CD4-positive, alpha-beta T cell (primary cell): ENCODE results near the gene BIN1. TPM values are rescaled to one million over a fixed set of nuclear protein-coding genes. Genes with fewer than 3 reads are reported as not detected.

Experiments used
- ATAC-seq: fragments of 200-7000 bp; cut with Tn5 transposase; one replicate; pipeline ENCODE4 v1.10.0; 2022; ENCODE audit warnings: mild to moderate bottlenecking; ENCODE audit not compliant: poor library complexity
- CTCF ChIA-PET: fragments of 350-600 bp; sonication (Branson Sonifier 250); formaldehyde crosslinking; loops from one replicate; lab custom pipeline; 2021; ENCODE audit warnings: antibody characterized with exemption, inconsistent platforms; lab: Charles Lee
- POLR2A ChIA-PET: fragments of 350-600 bp; sonication (Branson Sonifier 250); formaldehyde crosslinking; loops from one replicate; lab custom pipeline; 2021; ENCODE audit warnings: antibody characterized with exemption, inconsistent platforms; lab: Charles Lee
- DNase-seq, 14 experiments: peaks; one replicate each; pipeline ENCODE4 v3.0.0-alpha.2; 2013 to 2020; ENCODE audit warnings: mixed read lengths in 2 of 14
- H3K27ac ChIP-seq, 2 donors: one replicate each; pipeline versions ENCODE4 v1.5.1 to v1.7.0; 2013; ENCODE audit warnings: low read length in 2 of 2, low read depth in 1 of 2, mild to moderate bottlenecking in 1 of 2
- H3K27me3 ChIP-seq, 2 experiments: 1 replicate in 1 of 2; 2 replicates in 1 of 2; pipeline versions ENCODE4 v1.6.1 to v1.7.0; 2013; ENCODE audit warnings: low read length in 2 of 2, control low read depth in 1 of 2, mild to moderate bottlenecking in 1 of 2, moderate library complexity in 1 of 2; ENCODE audit not compliant: insufficient read depth in 2 of 2, control insufficient read depth in 1 of 2
- H3K36me3 ChIP-seq: one replicate; pipeline ENCODE4 v1.6.1; 2013; ENCODE audit warnings: low read length, control low read depth; ENCODE audit not compliant: insufficient read depth
- H3K4me1 ChIP-seq: one replicate; pipeline ENCODE4 v1.6.1; 2013; ENCODE audit warnings: low read length, control low read depth; ENCODE audit not compliant: insufficient read depth
- H3K4me3 ChIP-seq: one replicate; pipeline ENCODE4 v1.5.1; 2013; ENCODE audit warnings: mild to moderate bottlenecking, low read length, moderate library complexity
- H3K9me3 ChIP-seq, 2 experiments: 1 replicate in 1 of 2; 2 replicates in 1 of 2; pipeline versions ENCODE4 v1.6.1 to v1.7.0; 2013; ENCODE audit warnings: low read length in 2 of 2, mild to moderate bottlenecking in 2 of 2, control low read depth in 1 of 2, moderate library complexity in 1 of 2; ENCODE audit not compliant: control insufficient read depth in 1 of 2, insufficient read depth in 1 of 2
- H3K27ac Mint-ChIP-seq: one replicate; pipeline ENCODE4 v1.8.0; 2020; ENCODE audit warnings: mixed read lengths
- H3K27me3 Mint-ChIP-seq: one replicate; pipeline ENCODE4 v1.8.0; 2021; ENCODE audit warnings: mixed read lengths
- H3K36me3 Mint-ChIP-seq: one replicate; pipeline ENCODE4 v1.8.0; 2021; ENCODE audit warnings: low read depth, mixed read lengths
- H3K4me1 Mint-ChIP-seq: one replicate; pipeline ENCODE4 v1.8.0; 2021; ENCODE audit warnings: low read depth, mixed read lengths
- H3K4me3 Mint-ChIP-seq: one replicate; pipeline ENCODE4 v1.8.0; 2020; ENCODE audit warnings: mild to moderate bottlenecking, mixed read lengths
- H3K9me3 Mint-ChIP-seq: one replicate; pipeline ENCODE4 v1.8.0; 2020; ENCODE audit warnings: mixed read lengths
- intact Hi-C, 2 experiments: fragments of 100-400 bp; cut with DNase I in 1 of 2; cut with micrococcal nuclease in 1 of 2; formaldehyde crosslinking; loops; one replicate each; pipeline versions ENCODE4 v1.15.1 to v1.9.0; 2023 to 2025; cut with DNase I, micrococcal nuclease
- total RNA-seq, 174 experiments: library from RNA in 2 of 174; stranded (reverse) in 2 of 174; gene quantifications; one replicate each; pipeline ENCODE4 v1.2.3 and lab custom pipeline; 2021 to 2026
- TF ChIP-seq, protein P1 (sequence below): fragments of 200-600 bp; IDR thresholded peaks from one replicate; pipeline ENCODE4 v1.8.0; 2022; ENCODE audit warnings: antibody characterized with exemption, mild to moderate bottlenecking

The BIN1 gene
- total RNA-seq, 2 experiments from 2014 or later = 98.8 to 104 TPM

DNA sequence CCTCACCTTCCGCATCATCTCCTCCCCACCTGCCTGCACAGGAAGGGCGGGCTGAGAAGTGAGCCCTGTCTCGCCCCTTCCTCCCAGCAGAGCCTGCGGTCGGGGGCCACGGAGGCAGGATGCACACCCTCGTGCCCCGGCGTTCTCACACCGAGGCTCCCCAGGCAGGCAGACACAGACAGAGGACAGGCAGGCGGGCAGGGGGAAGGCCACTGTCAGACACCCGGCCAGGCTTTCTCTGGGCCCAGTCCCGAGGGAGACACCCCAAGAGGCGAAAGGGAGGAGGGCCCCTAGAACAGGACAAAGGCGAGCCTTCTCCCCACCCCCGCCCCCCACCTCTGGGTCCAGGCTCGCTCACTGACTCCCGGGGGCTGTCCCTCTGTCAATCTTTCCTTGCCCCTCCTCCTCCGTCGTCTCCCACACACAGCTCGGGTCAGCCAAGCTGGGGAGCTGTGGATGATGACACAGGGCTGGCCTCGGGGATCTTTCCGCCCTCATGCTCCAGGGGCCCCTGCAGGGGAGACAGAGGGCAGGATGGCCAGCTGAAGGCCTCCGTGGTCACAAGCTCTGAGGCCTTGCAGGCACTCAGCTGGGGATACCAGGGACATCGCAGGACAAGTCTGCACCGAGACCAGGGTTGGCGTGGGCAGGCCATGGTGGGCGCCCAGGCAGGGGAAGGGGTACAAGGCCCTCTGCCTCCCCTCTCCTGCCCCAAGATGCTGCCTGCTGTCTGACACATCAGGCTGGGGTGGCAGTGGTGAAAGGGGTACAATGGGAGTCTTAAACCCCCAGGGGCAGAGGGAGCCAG lies 24.9 kb downstream of the BIN1 start:
- Histone ChIP-seq H3K27ac (peak overlapping the region; percentile 83 to 93), H3K36me3 (peaks cover 5% of the 10 kb centered on the region), H3K9me3 (no peaks in the 10 kb centered on the region), H3K4me1 (peaks cover 94% of the 10 kb centered on the region), H3K4me3 (peak overlapping the region; percentile 85), H3K27me3 (no peaks in the 10 kb centered on the region)
- intact Hi-C loops = loop anchor here (1.0 to 10.0 kb wide), 8 partner anchors 25 to 563 kb away; partner anchors contain the start of genes BIN1 (in 2 of the 2), GYPC (in 2 of the 2), ERCC3 (in 1 of the 2) and GPR17 (in 1 of the 2)
- no peaks in the 10 kb centered on the region for H3K9me3 Mint-ChIP-seq
- ChIA-PET CTCF (no interaction called here), POLR2A (interaction anchor here (0.8 to 2.5 kb wide), 8 partner anchors 8 to 620 kb away, joined by 3 to 20 read pairs (median 8); partner anchors contain the start of genes BIN1, ERCC3, IWS1 and SFT2D3)
- DNase-seq (peak; percentile 69 to 92 (median 81)), ATAC-seq (peak; percentile 73)
- H3K27me3 Mint-ChIP-seq = no peaks in the 10 kb centered on the region
- peak overlapping the region; percentile 99 for H3K27ac Mint-ChIP-seq
- H3K4me3 Mint-ChIP-seq = peak overlapping the region; percentile 95
- H3K36me3 Mint-ChIP-seq = peaks cover 11% of the 10 kb centered on the region
- H3K4me1 Mint-ChIP-seq = peaks cover 86% of the 10 kb centered on the region
- TF ChIP-seq, protein P1, sequence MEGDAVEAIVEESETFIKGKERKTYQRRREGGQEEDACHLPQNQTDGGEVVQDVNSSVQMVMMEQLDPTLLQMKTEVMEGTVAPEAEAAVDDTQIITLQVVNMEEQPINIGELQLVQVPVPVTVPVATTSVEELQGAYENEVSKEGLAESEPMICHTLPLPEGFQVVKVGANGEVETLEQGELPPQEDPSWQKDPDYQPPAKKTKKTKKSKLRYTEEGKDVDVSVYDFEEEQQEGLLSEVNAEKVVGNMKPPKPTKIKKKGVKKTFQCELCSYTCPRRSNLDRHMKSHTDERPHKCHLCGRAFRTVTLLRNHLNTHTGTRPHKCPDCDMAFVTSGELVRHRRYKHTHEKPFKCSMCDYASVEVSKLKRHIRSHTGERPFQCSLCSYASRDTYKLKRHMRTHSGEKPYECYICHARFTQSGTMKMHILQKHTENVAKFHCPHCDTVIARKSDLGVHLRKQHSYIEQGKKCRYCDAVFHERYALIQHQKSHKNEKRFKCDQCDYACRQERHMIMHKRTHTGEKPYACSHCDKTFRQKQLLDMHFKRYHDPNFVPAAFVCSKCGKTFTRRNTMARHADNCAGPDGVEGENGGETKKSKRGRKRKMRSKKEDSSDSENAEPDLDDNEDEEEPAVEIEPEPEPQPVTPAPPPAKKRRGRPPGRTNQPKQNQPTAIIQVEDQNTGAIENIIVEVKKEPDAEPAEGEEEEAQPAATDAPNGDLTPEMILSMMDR = no peak

DNA sequence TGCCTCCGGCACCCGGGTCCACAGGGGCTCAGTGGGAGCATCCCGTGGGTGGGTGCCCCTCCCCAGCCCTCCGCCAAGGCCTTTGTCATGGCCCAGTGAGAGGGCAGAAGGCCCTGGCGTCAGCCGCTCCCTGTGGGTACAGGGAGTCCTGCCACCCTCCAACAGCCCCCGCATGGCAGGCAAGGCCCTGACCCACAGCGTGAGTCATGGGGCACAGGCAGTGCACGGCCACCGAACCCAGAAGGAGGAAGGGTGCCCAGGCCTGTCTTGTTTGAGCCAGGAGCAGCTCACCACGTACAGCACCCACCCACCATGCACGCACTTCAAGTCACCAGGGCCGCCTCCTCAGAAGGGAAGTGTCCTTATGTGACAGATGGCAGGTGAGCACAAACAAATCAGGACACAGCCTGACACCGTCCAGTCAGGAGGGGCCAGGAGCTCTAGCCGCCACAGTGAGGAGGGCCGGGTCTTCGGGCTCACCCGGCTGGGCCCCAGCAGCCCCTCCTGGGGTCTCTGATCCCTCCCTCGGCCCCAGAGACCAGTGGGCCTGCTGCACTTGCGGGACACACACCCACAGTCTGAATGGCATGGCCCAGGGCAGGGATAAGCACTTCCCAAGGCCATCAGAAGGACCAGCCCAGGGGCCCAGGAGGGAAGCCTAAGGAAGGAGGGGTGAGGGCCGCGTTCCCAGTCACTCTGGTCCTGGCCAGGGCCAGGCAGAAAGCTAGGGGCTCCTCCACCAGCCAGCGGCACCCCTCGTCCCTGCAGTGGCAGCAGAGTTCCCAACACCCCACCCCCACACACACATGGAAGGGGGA lies 25.8 kb downstream of the BIN1 start:
- peaks cover 88% of the 10 kb centered on the region for H3K4me1 Mint-ChIP-seq
- H3K4me3 Mint-ChIP-seq = peak overlapping the region; percentile 95
- H3K9me3 Mint-ChIP-seq = no peaks in the 10 kb centered on the region
- peaks cover 17% of the 10 kb centered on the region for H3K36me3 Mint-ChIP-seq
- peak overlapping the region; percentile 83 to 93 for H3K27ac ChIP-seq
- CTCF ChIA-PET = interaction anchor here (0.9 kb wide), 1 partner anchor 13 kb away, joined by 4 read pairs; no protein-coding TSS in a partner anchor
- H3K36me3 ChIP-seq = peaks cover 13% of the 10 kb centered on the region
- POLR2A ChIA-PET = interaction anchor here (0.7 to 2.5 kb wide), 12 partner anchors 9 to 621 kb away, joined by 3 to 20 read pairs (median 6); partner anchors contain the start of genes BIN1, ERCC3, IWS1 and SFT2D3
- intact Hi-C loops = loop anchor here (1.0 to 10.0 kb wide), 7 partner anchors 26 to 564 kb away; partner anchors contain the start of genes GYPC (in 2 of the 2), BIN1 (in 1 of the 2), ERCC3 (in 1 of the 2) and GPR17 (in 1 of the 2)
- TF ChIP-seq, protein P1 = no peak
- H3K27me3 ChIP-seq = no peaks in the 10 kb centered on the region
- H3K4me1 ChIP-seq = peaks cover 98% of the 10 kb centered on the region
- ATAC-seq = peak; percentile 35
- DNase-seq = peak in 13 of 14 experiments; percentile 24 to 76 (median 51)
- peak overlapping the region; percentile 99 for H3K27ac Mint-ChIP-seq
- H3K4me3 ChIP-seq = peak overlapping the region; percentile 85
- H3K27me3 Mint-ChIP-seq = no peaks in the 10 kb centered on the region
- H3K9me3 ChIP-seq = no peaks in the 10 kb centered on the region
